ENCODE results near the gene RAP1GAP.

GRCh38 chr1:21586846-21587601, 82.1 kb downstream of the RAP1GAP start:
- TF ChIP-seq, protein P1, sequence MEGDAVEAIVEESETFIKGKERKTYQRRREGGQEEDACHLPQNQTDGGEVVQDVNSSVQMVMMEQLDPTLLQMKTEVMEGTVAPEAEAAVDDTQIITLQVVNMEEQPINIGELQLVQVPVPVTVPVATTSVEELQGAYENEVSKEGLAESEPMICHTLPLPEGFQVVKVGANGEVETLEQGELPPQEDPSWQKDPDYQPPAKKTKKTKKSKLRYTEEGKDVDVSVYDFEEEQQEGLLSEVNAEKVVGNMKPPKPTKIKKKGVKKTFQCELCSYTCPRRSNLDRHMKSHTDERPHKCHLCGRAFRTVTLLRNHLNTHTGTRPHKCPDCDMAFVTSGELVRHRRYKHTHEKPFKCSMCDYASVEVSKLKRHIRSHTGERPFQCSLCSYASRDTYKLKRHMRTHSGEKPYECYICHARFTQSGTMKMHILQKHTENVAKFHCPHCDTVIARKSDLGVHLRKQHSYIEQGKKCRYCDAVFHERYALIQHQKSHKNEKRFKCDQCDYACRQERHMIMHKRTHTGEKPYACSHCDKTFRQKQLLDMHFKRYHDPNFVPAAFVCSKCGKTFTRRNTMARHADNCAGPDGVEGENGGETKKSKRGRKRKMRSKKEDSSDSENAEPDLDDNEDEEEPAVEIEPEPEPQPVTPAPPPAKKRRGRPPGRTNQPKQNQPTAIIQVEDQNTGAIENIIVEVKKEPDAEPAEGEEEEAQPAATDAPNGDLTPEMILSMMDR (IDR thresholded peaks at IDR 0.05), result no peak
- TF ChIP-seq REST (IDR thresholded peaks at IDR 0.05) (no peak), POLR2A (IDR thresholded peaks at IDR 0.05; ENCODE audit: low read length) (no peak), MAZ (IDR thresholded peaks at IDR 0.05; ENCODE audit: borderline replicate concordance, low read depth, low read length) (no peak), HMGXB4 (CRISPR knock-in tag; IDR thresholded peaks at IDR 0.05; ENCODE audit: borderline replicate concordance) (no peak), CBX2 (IDR thresholded peaks at IDR 0.05; ENCODE audit: borderline replicate concordance, low read depth) (no peak), PHF8 (IDR thresholded peaks at IDR 0.05; ENCODE audit: borderline replicate concordance, low read depth) (no peak), SMC3 (IDR thresholded peaks at IDR 0.05) (no peak), RAD21 (conservative IDR thresholded peaks at IDR 0.05 in 1 of 2, IDR thresholded peaks at IDR 0.05 in 1 of 2) (0 out of 5 replicates have a peak, but pooled peaks of 1 of the 2 experiments have one; percentile 3), RNF2 (IDR thresholded peaks at IDR 0.05; ENCODE audit: borderline replicate concordance, low read depth) (no peak)

Measured in A549 (cell line).